Neuron (in vitro differentiated cells): ENCODE results near the gene PNPLA7.

Source experiments
- H2AFZ ChIP-seq: one replicate; pipeline ENCODE4 v1.6.1; 2013; ENCODE audit warnings: low read depth, mild to moderate bottlenecking, inconsistent platforms, low read length, moderate library complexity
- H3K27me3 ChIP-seq: one replicate; pipeline ENCODE4 v1.6.1; 2013; ENCODE audit warnings: low read length; ENCODE audit not compliant: insufficient read depth
- H3K36me3 ChIP-seq: one replicate; pipeline ENCODE4 v1.6.1; 2013; ENCODE audit warnings: low read length; ENCODE audit not compliant: insufficient read depth
- H3K4me1 ChIP-seq: one replicate; pipeline ENCODE4 v1.6.1; 2013; ENCODE audit warnings: low read length; ENCODE audit not compliant: insufficient read depth
- H3K4me3 ChIP-seq: 2 replicates; pipeline ENCODE4 v1.5.1; 2013; ENCODE audit warnings: mild to moderate bottlenecking, low read length, moderate library complexity
- H3K9me3 ChIP-seq: one replicate; pipeline ENCODE4 v1.6.1; 2013; ENCODE audit warnings: low read length

Gene PNPLA7

GRCh38 chr9:137449081-137449844 lies 100.9 kb downstream of the PNPLA7 start:
- Histone ChIP-seq H3K27me3 (no peaks in the 10 kb centered on the region), H3K4me1 (peaks cover 2% of the 10 kb centered on the region), H2AFZ (no peak overlapping the region), H3K9me3 (no peaks in the 10 kb centered on the region), H3K4me3 (no peak overlapping the region), H3K36me3 (peaks cover 25% of the 10 kb centered on the region)

- Histone ChIP-seq H3K9me3 (no peaks in the 10 kb centered on the region), H3K36me3 (peaks cover 25% of the 10 kb centered on the region), H3K27me3 (no peaks in the 10 kb centered on the region), H2AFZ (no peak overlapping the region), H3K4me3 (no peak overlapping the region), H3K4me1 (peaks cover 2% of the 10 kb centered on the region)
Measured at GRCh38 chr9:137448602-137448962, 101.6 kb downstream of the PNPLA7 start.

GRCh38 chr9:137447722-137448601 lies 102.2 kb downstream of the PNPLA7 start:
- no peak overlapping the region for H3K4me3 ChIP-seq

GRCh38 chr9:137446851-137447471 lies 103.2 kb downstream of the PNPLA7 start:
- Histone ChIP-seq H3K9me3 (no peaks in the 10 kb centered on the region), H2AFZ (no peak overlapping the region), H3K4me3 (no peak overlapping the region), H3K27me3 (no peaks in the 10 kb centered on the region), H3K36me3 (peaks cover 14% of the 10 kb centered on the region), H3K4me1 (peaks cover 4% of the 10 kb centered on the region)

More at GRCh38 chr9:137447722-137448601, 102.2 kb downstream of the PNPLA7 start:
- Histone ChIP-seq H2AFZ (no peak overlapping the region), H3K4me1 (peaks cover 2% of the 10 kb centered on the region), H3K36me3 (peaks cover 20% of the 10 kb centered on the region), H3K9me3 (no peaks in the 10 kb centered on the region), H3K27me3 (no peaks in the 10 kb centered on the region)

GRCh38 chr9:137445930-137446431 lies 104.2 kb downstream of the PNPLA7 start:
- Histone ChIP-seq H2AFZ (no peak overlapping the region), H3K9me3 (no peaks in the 10 kb centered on the region), H3K27me3 (no peaks in the 10 kb centered on the region), H3K4me1 (peaks cover 5% of the 10 kb centered on the region), H3K36me3 (peaks cover 14% of the 10 kb centered on the region), H3K4me3 (no peak overlapping the region)

GRCh38 chr9:137445275-137445807 lies 104.9 kb downstream of the PNPLA7 start:
- H3K9me3 ChIP-seq: no peaks in the 10 kb centered on the region
- H3K36me3 ChIP-seq: peaks cover 14% of the 10 kb centered on the region
- peaks cover 5% of the 10 kb centered on the region for H3K4me1 ChIP-seq
- H3K4me3 ChIP-seq: no peak overlapping the region
- no peak overlapping the region for H2AFZ ChIP-seq
- no peaks in the 10 kb centered on the region for H3K27me3 ChIP-seq

GRCh38 chr9:137444106-137444790 lies 106.0 kb downstream of the PNPLA7 start:
- H2AFZ ChIP-seq: no peak overlapping the region
- H3K4me3 ChIP-seq: no peak overlapping the region

GRCh38 chr9:137441935-137442321 lies 108.3 kb downstream of the PNPLA7 start:
- Histone ChIP-seq H2AFZ (no peak overlapping the region), H3K36me3 (no peaks in the 10 kb centered on the region), H3K9me3 (no peaks in the 10 kb centered on the region), H3K4me3 (no peak overlapping the region), H3K27me3 (no peaks in the 10 kb centered on the region), H3K4me1 (peaks cover 3% of the 10 kb centered on the region)

More at GRCh38 chr9:137444106-137444790, 106.0 kb downstream of the PNPLA7 start:
- Histone ChIP-seq H3K9me3 (no peaks in the 10 kb centered on the region), H3K4me1 (peaks cover 5% of the 10 kb centered on the region), H3K27me3 (no peaks in the 10 kb centered on the region), H3K36me3 (peaks cover 4% of the 10 kb centered on the region)

GRCh38 chr9:137441289-137441934 lies 108.8 kb downstream of the PNPLA7 start, which contains the start of gene ENTPD8:
Gene ENTPD8, minus strand, starts transcription at chr9:137441357. Its CDS starts 3,072 bp downstream, at chr9:137438285.
- no peaks in the 10 kb centered on the region for H3K27me3 ChIP-seq
- no peak within 1 kb of the TSS for H2AFZ ChIP-seq
- H3K9me3 ChIP-seq: no peaks in the 10 kb centered on the region
- no peaks in the 10 kb centered on the region for H3K36me3 ChIP-seq
- H3K4me1 ChIP-seq: peaks cover 3% of the 10 kb centered on the region
- no peak within 1 kb of the TSS for H3K4me3 ChIP-seq

GRCh38 chr9:137439158-137439714 lies 111.0 kb downstream of the PNPLA7 start:
- H3K27me3 ChIP-seq: peaks cover 6% of the 10 kb centered on the region
- H3K4me1 ChIP-seq: peaks cover 3% of the 10 kb centered on the region
- no peak overlapping the region for H3K4me3 ChIP-seq
- H2AFZ ChIP-seq: no peak overlapping the region
- H3K36me3 ChIP-seq: no peaks in the 10 kb centered on the region
- H3K9me3 ChIP-seq: no peaks in the 10 kb centered on the region

- Histone ChIP-seq H3K36me3 (no peaks in the 10 kb centered on the region), H3K4me1 (peaks cover 3% of the 10 kb centered on the region), H2AFZ (no peak overlapping the region), H3K27me3 (peaks cover 6% of the 10 kb centered on the region), H3K9me3 (no peaks in the 10 kb centered on the region), H3K4me3 (no peak overlapping the region)
Measured at GRCh38 chr9:137438591-137439157, 111.5 kb downstream of the PNPLA7 start.
